Gastroesophageal sphincter (tissue), 4 donors: ENCODE measurements around the gene SKP2. TPM values are rescaled to one million over a fixed set of nuclear protein-coding genes. Genes with fewer than 3 reads are reported as not detected.
"Not testable (repeated sequence)": the region's sequence is repeated elsewhere in the genome, so short reads cannot be mapped to it uniquely, and the experiment has no call there.

Experiments used
- ATAC-seq: fragments of 150-250 bp; one replicate; pipeline ENCODE4 v1.9.1; 2016; ENCODE audit warnings: mild to moderate bottlenecking, moderate library complexity
- H3K27ac ChIP-seq, 4 donors: fragments of 200-600 bp; sonication (generic) in 3 of 4; 1 replicate in 3 of 4; 2 replicates in 1 of 4; pipeline ENCODE4 v1.5.1; 2016 to 2019
- H3K27me3 ChIP-seq: fragments of 200-600 bp; sonication (generic); one replicate; pipeline ENCODE4 v1.5.1; 2019
- H3K36me3 ChIP-seq, 2 donors: fragments of 200-600 bp; sonication (generic); one replicate each; pipeline ENCODE4 v1.5.1; 2019; ENCODE audit warnings: control low read depth in 1 of 2
- H3K4me1 ChIP-seq, 3 donors: fragments of 200-600 bp; sonication (generic); 1 replicate in 2 of 3; 2 replicates in 1 of 3; pipeline ENCODE4 v1.5.1; 2016 to 2019; ENCODE audit warnings: control low read depth in 2 of 3
- H3K4me3 ChIP-seq, 2 donors: fragments of 200-600 bp; sonication (generic); one replicate each; pipeline ENCODE4 v1.5.1; 2019; ENCODE audit warnings: mild to moderate bottlenecking in 1 of 2, moderate library complexity in 1 of 2
- H3K9me3 ChIP-seq, 3 donors: fragments of 200-600 bp; sonication (generic); one replicate each; pipeline ENCODE4 v1.5.1; 2017 to 2019; ENCODE audit warnings: control low read depth in 2 of 3
- CTCF ChIP-seq, 4 experiments: fragments of 200-600 bp in 2 of 4; fragments of 450-650 bp in 2 of 4; sonication (generic) in 1 of 4; IDR thresholded peaks; one replicate each; pipeline ENCODE4 v1.5.1; 2017 to 2019; ENCODE audit warnings: antibody characterized with exemption in 4 of 4, mild to moderate bottlenecking in 2 of 4, moderate library complexity in 2 of 4
- EP300 ChIP-seq: sonication (generic); formaldehyde crosslinking; IDR thresholded peaks from one replicate; pipeline ENCODE4 v1.6.1; 2017; ENCODE audit warnings: antibody characterized with exemption, mild to moderate bottlenecking
- POLR2A ChIP-seq, 2 donors: fragments of 450-650 bp; IDR thresholded peaks; one replicate each; pipeline ENCODE4 v1.6.1; 2017; ENCODE audit warnings: antibody characterized with exemption in 2 of 2, mild to moderate bottlenecking in 2 of 2, moderate library complexity in 1 of 2
- POLR2AphosphoS5 ChIP-seq: sonication (generic); formaldehyde crosslinking; IDR thresholded peaks from one replicate; pipeline ENCODE4 v1.6.1; 2017; ENCODE audit warnings: antibody characterized with exemption
- WGBS, 2 donors: methylation state at CpG; one replicate each; pipeline ENCODE4 v1.1.5; 2018; ENCODE audit warnings: low coverage in 1 of 2; 5-methylcytosine and 5-hydroxymethylcytosine counted together
- total RNA-seq, 4 donors: library from RNA; depleted of rRNA; stranded (reverse); fragments of >200 nt; gene quantifications; one replicate each; pipeline ENCODE4 v1.1.0, GENCODE V29; 2016

The SKP2 gene
- total RNA-seq, 4 donors from 2014 or later, result 8.2 to 11.6 (median 11.4) TPM

- no peaks in the 10 kb centered on the region for H3K9me3 ChIP-seq
- no peaks in the 10 kb centered on the region for H3K4me1 ChIP-seq
- no peak overlapping the region for H3K4me3 ChIP-seq
- TF ChIP-seq EP300, result no peak
- TF ChIP-seq POLR2AphosphoS5, result no peak
- TF ChIP-seq POLR2A (IDR thresholded peaks at IDR 0.05), result no peak
- TF ChIP-seq CTCF (IDR thresholded peaks at IDR 0.05), result no peak
- WGBS, 2 donors, result 70 to 81% methylated on average over 2 of the region's 2 CpGs
- ATAC-seq, result no peak
- no peaks in the 10 kb centered on the region for H3K27me3 ChIP-seq
- peaks cover 3 to 75% of the 10 kb centered on the region in 2 donors for H3K36me3 ChIP-seq
- no peak overlapping the region for H3K27ac ChIP-seq
Observed at GRCh38 chr5:36181774-36182173, 29.9 kb downstream of the SKP2 start.

GRCh38 chr5:36184408-36184807, 32.5 kb downstream of the SKP2 start:
- not testable (repeated sequence) for ATAC-seq, H3K4me1 ChIP-seq, H3K27me3 ChIP-seq, H3K4me3 ChIP-seq, H3K27ac ChIP-seq
- 50 to 100% methylated on average over 1 of the region's 4 CpGs for WGBS, 2 donors
- Histone ChIP-seq H3K36me3 (peaks cover 3 to 63% of the 10 kb centered on the region in 2 donors), H3K9me3 (peaks cover 0 to 10% (median 0%) of the 10 kb centered on the region in 3 donors)

- no peak for ATAC-seq
- whole genome bisulfite sequencing, 2 donors, result 91 to 92% methylated on average over 5 of the region's 5 CpGs
- no peak overlapping the region for H3K4me3 ChIP-seq
- no peaks in the 10 kb centered on the region for H3K4me1 ChIP-seq
- no peak overlapping the region for H3K27ac ChIP-seq
- H3K27me3 ChIP-seq, result no peaks in the 10 kb centered on the region
- peaks cover 14 to 94% of the 10 kb centered on the region in 2 donors for H3K36me3 ChIP-seq
- TF ChIP-seq POLR2AphosphoS5 (no peak), EP300 (no peak), POLR2A (IDR thresholded peaks at IDR 0.05) (no peak), CTCF (IDR thresholded peaks at IDR 0.05) (no peak)
- peaks cover 0 to 19% (median 0%) of the 10 kb centered on the region in 3 donors for H3K9me3 ChIP-seq
Observed at GRCh38 chr5:36193746-36194145, 41.8 kb downstream of the SKP2 start.

GRCh38 chr5:36198281-36198680, 46.4 kb downstream of the SKP2 start:
- Histone ChIP-seq H3K4me1 (peaks cover 0 to 7% (median 0%) of the 10 kb centered on the region in 3 donors), H3K36me3 (peaks cover 17 to 83% of the 10 kb centered on the region in 2 donors), H3K27me3 (no peaks in the 10 kb centered on the region), H3K9me3 (no peaks in the 10 kb centered on the region), H3K4me3 (no peak overlapping the region), H3K27ac (no peak overlapping the region)
- ATAC-seq, result no peak
- TF ChIP-seq POLR2AphosphoS5, result no peak
- no peak for TF ChIP-seq CTCF (IDR thresholded peaks at IDR 0.05)
- no peak for TF ChIP-seq EP300
- no peak for TF ChIP-seq POLR2A (IDR thresholded peaks at IDR 0.05)

- H3K4me3 ChIP-seq, H3K9me3 ChIP-seq, H3K4me1 ChIP-seq, H3K27me3 ChIP-seq, H3K27ac ChIP-seq, ATAC-seq: not testable (repeated sequence)
- H3K36me3 ChIP-seq, result peaks cover 17 to 83% of the 10 kb centered on the region in 2 donors
- WGBS, 2 donors, result 71 to 87% methylated on average over 2 of the region's 3 CpGs
Observed at GRCh38 chr5:36198783-36199182, 46.9 kb downstream of the SKP2 start.

GRCh38 chr5:36199620-36200019, 47.7 kb downstream of the SKP2 start:
- Histone ChIP-seq H3K4me1 (peaks cover 0 to 7% (median 0%) of the 10 kb centered on the region in 3 donors), H3K27ac (no peak overlapping the region), H3K4me3 (no peak overlapping the region), H3K9me3 (no peaks in the 10 kb centered on the region), H3K27me3 (no peaks in the 10 kb centered on the region), H3K36me3 (peaks cover 17 to 81% of the 10 kb centered on the region in 2 donors)
- 77 to 92% methylated on average over 2 of the region's 2 CpGs for WGBS, 2 donors
- TF ChIP-seq EP300, result no peak
- TF ChIP-seq POLR2AphosphoS5, result no peak
- TF ChIP-seq POLR2A (IDR thresholded peaks at IDR 0.05), result no peak
- no peak for TF ChIP-seq CTCF (IDR thresholded peaks at IDR 0.05)
- no peak for ATAC-seq
